ENCODE measurements around the gene RNF112. TPM values are rescaled to one million over a fixed set of nuclear protein-coding genes. Genes with fewer than 3 reads are reported as not detected.
"Not testable (repeated sequence)": the region's sequence is repeated elsewhere in the genome, so short reads cannot be mapped to it uniquely, and the experiment has no call there.

The RNF112 gene
- total RNA-seq, 1 experiment from 2014 or later, result 0.18 TPM

DNA sequence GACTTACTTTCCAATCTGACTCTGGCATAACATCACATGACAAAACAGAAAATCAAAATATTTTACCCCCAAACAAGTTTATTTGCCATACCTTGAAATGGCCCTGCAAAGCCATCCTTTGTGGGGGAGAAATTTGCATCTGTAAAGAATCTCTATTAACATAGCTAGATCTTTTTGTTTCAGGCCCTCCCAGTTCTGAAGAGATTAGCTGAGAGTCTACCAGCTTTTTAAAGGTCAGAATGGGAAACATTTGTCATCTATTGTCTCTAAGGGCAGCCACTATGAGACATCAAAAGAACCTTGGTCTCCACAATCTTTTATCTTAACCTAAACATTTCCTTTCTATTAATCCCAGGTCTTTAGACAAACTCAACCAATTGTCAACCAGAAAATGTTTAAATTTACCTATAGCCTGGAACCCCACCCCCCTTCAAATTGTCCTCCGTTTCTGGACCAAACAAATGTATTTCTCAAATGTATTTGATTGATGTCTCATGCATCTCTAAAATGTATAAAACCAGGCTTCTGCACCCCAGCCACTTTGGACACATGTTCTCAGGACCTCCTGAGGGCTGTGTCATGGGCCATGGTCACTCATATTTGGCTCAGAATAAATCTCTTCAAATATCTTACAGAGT is 48.1 kb downstream of the RNF112 start:
- H3K36me3 ChIP-seq (ENCODE audit: low read depth, low read length); DNase-seq; H2AFZ ChIP-seq (ENCODE audit: low read length); H3K9me3 ChIP-seq (ENCODE audit: low read length); H3K9ac ChIP-seq (ENCODE audit: low read length); H3K4me2 ChIP-seq (ENCODE audit: low read length); H3K79me2 ChIP-seq (ENCODE audit: low read length); BruUV-seq (replicated peaks); H3F3A ChIP-seq (ENCODE audit: low read length, unreplicated experiment); POLR2A ChIA-PET (ENCODE audit: unreplicated experiment); H3K9me2 ChIP-seq (replicated peaks; ENCODE audit: low read length); ATAC-seq; intact Hi-C loops (cut with micrococcal nuclease); CTCF ChIA-PET; H4K20me1 ChIP-seq (ENCODE audit: low read length); H3K4me1 ChIP-seq (ENCODE audit: insufficient read depth, low read length); H3K27me3 ChIP-seq (ENCODE audit: low read length); H3K27ac ChIP-seq (ENCODE audit: low read length); H3K4me3 ChIP-seq (ENCODE audit: low read length): not testable (repeated sequence)

DNA sequence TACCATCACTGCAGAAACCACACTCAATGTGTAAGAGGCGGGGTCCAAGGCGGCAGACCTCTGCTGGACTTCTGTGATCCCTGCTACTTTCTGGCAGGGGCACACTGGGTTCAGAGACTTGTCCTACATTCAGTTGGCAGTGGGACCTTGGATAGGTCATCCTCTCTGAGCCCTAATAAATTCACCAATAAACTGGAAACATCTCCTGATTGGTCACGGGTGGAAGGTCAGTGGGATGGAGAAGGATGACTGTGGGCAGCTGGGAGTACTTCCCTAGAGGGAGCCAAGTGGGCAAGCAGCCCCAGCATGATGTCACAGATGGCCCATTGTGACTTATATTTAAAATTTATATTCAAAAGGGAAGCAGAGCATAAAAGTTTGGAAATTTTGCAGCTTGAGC is 49.7 kb downstream of the RNF112 start:
- TF ChIP-seq EZH2phosphoT487 (IDR thresholded peaks at IDR 0.05; ENCODE audit: borderline replicate concordance, low read length) (no peak), EZH2 (IDR thresholded peaks at IDR 0.05; ENCODE audit: low read length, unreplicated experiment) (no peak)
- TF ChIP-seq, protein P1, sequence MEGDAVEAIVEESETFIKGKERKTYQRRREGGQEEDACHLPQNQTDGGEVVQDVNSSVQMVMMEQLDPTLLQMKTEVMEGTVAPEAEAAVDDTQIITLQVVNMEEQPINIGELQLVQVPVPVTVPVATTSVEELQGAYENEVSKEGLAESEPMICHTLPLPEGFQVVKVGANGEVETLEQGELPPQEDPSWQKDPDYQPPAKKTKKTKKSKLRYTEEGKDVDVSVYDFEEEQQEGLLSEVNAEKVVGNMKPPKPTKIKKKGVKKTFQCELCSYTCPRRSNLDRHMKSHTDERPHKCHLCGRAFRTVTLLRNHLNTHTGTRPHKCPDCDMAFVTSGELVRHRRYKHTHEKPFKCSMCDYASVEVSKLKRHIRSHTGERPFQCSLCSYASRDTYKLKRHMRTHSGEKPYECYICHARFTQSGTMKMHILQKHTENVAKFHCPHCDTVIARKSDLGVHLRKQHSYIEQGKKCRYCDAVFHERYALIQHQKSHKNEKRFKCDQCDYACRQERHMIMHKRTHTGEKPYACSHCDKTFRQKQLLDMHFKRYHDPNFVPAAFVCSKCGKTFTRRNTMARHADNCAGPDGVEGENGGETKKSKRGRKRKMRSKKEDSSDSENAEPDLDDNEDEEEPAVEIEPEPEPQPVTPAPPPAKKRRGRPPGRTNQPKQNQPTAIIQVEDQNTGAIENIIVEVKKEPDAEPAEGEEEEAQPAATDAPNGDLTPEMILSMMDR (conservative IDR thresholded peaks at IDR 0.05; ENCODE audit: low read depth, low read length), result no peak
- Histone ChIP-seq H3K27ac (ENCODE audit: low read length) (no peak overlapping the region), H4K20me1 (ENCODE audit: low read length) (no peaks in the 10 kb centered on the region), H2AFZ (ENCODE audit: low read length) (no peak overlapping the region), H3K9me3 (ENCODE audit: low read length) (no peaks in the 10 kb centered on the region), H3K27me3 (ENCODE audit: low read length) (no peaks in the 10 kb centered on the region), H3K79me2 (ENCODE audit: low read length) (no peaks in the 10 kb centered on the region), H3K36me3 (ENCODE audit: low read depth, low read length) (no peaks in the 10 kb centered on the region), H3K4me3 (ENCODE audit: low read length) (no peak overlapping the region), H3K4me1 (ENCODE audit: insufficient read depth, low read length) (no peaks in the 10 kb centered on the region), H3K9ac (ENCODE audit: low read length) (no peak overlapping the region), H3F3A (ENCODE audit: low read length, unreplicated experiment) (no peaks in the 10 kb centered on the region), H3K4me2 (ENCODE audit: low read length) (no peak overlapping the region), H3K9me2 (replicated peaks; ENCODE audit: low read length) (no peaks in the 10 kb centered on the region)
- ChIA-PET CTCF (interaction anchor here (0.7 kb wide), 1 partner anchor 12 kb away, joined by 3 read pairs; no protein-coding TSS in a partner anchor), POLR2A (ENCODE audit: unreplicated experiment) (no interaction called here)
- BruUV-seq (replicated peaks), result no TSS peak
- ATAC-seq, result no peak
- intact Hi-C loops (cut with micrococcal nuclease), result no loop called here
- DNase-seq, result no peak

DNA sequence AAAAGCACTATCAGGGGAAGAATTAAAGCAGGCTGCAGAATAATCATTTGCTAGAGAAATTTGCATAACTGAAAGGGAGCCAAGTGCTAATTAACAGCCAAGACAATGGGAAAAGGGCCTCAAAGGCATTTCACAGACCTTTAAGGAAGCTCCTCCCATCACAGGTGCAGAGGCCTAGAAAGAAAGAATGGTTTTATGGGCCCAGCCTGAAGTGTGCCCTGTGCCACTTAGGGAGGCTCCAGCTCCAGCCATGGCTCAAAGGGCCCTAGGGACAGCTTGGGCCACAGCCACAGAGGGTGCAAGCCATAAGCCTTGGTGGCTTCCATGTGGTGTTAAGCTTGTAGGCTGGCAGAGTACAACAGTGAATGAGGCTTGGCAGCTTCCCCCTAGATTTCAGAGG is 50.1 kb downstream of the RNF112 start:
- no peak overlapping the region for H3K27ac ChIP-seq (ENCODE audit: low read length)
- no peaks in the 10 kb centered on the region for H3K9me3 ChIP-seq (ENCODE audit: low read length)
- H3K27me3 ChIP-seq (ENCODE audit: low read length), result no peaks in the 10 kb centered on the region
- no peaks in the 10 kb centered on the region for H4K20me1 ChIP-seq (ENCODE audit: low read length)
- no peaks in the 10 kb centered on the region for H3K9me2 ChIP-seq (replicated peaks; ENCODE audit: low read length)
- H3K4me1 ChIP-seq (ENCODE audit: insufficient read depth, low read length), result no peaks in the 10 kb centered on the region
- ATAC-seq (no peak), DNase-seq (no peak)
- H3K36me3 ChIP-seq (ENCODE audit: low read depth, low read length), result no peaks in the 10 kb centered on the region
- TF ChIP-seq EZH2 (IDR thresholded peaks at IDR 0.05; ENCODE audit: low read length, unreplicated experiment) (no peak), EZH2phosphoT487 (IDR thresholded peaks at IDR 0.05; ENCODE audit: borderline replicate concordance, low read length) (no peak)
- TF ChIP-seq, protein P1 (conservative IDR thresholded peaks at IDR 0.05; ENCODE audit: low read depth, low read length), result no peak
- H3F3A ChIP-seq (ENCODE audit: low read length, unreplicated experiment), result no peaks in the 10 kb centered on the region
- H3K9ac ChIP-seq (ENCODE audit: low read length), result no peak overlapping the region
- no peak overlapping the region for H3K4me3 ChIP-seq (ENCODE audit: low read length)
- ChIA-PET CTCF (interaction anchor here (0.7 kb wide), 1 partner anchor 13 kb away, joined by 3 read pairs; no protein-coding TSS in a partner anchor), POLR2A (ENCODE audit: unreplicated experiment) (no interaction called here)
- no peak overlapping the region for H2AFZ ChIP-seq (ENCODE audit: low read length)
- intact Hi-C loops (cut with micrococcal nuclease), result no loop called here
- no TSS peak for BruUV-seq (replicated peaks)
- no peaks in the 10 kb centered on the region for H3K79me2 ChIP-seq (ENCODE audit: low read length)
- no peak overlapping the region for H3K4me2 ChIP-seq (ENCODE audit: low read length)
